GM12873 (cell line): ENCODE results near the gene UBTF.

Experiments used
- CTCF ChIP-seq: IDR thresholded peaks from 2 replicates; pipeline ENCODE4 v1.5.1; 2012; ENCODE audit warnings: low read depth, mild to moderate bottlenecking, moderate library complexity, low read length, control low read depth; ENCODE audit not compliant: insufficient read depth; ENCODE audit errors: missing control alignments

UBTF gene

GRCh38 chr17:44253006-44253405 is 33.5 kb upstream of the UBTF start:
- no peak for TF ChIP-seq CTCF

- peak; percentile 7 for TF ChIP-seq CTCF
These were observed 31.6 kb upstream of the UBTF start for GRCh38 chr17:44251062-44251461.

GRCh38 chr17:44249501-44250246 is 30.2 kb upstream of the UBTF start:
- TF ChIP-seq CTCF, result no peak

GRCh38 chr17:44247876-44248736 is 28.6 kb upstream of the UBTF start:
- TF ChIP-seq CTCF, result no peak

- TF ChIP-seq CTCF, result no peak
These were observed 28.0 kb upstream of the UBTF start for GRCh38 chr17:44247440-44247841.

- TF ChIP-seq CTCF, result no peak
These were observed 21.7 kb upstream of the UBTF start for GRCh38 chr17:44241106-44241624.

GRCh38 chr17:44236444-44236991 is 17.0 kb upstream of the UBTF start:
- no peak for TF ChIP-seq CTCF
